ENCODE measurements around the gene SLA2.
A peak's percentile ranks its signal among the peaks of the same experiment; 100 is the strongest.

The SLA2 gene

DNA sequence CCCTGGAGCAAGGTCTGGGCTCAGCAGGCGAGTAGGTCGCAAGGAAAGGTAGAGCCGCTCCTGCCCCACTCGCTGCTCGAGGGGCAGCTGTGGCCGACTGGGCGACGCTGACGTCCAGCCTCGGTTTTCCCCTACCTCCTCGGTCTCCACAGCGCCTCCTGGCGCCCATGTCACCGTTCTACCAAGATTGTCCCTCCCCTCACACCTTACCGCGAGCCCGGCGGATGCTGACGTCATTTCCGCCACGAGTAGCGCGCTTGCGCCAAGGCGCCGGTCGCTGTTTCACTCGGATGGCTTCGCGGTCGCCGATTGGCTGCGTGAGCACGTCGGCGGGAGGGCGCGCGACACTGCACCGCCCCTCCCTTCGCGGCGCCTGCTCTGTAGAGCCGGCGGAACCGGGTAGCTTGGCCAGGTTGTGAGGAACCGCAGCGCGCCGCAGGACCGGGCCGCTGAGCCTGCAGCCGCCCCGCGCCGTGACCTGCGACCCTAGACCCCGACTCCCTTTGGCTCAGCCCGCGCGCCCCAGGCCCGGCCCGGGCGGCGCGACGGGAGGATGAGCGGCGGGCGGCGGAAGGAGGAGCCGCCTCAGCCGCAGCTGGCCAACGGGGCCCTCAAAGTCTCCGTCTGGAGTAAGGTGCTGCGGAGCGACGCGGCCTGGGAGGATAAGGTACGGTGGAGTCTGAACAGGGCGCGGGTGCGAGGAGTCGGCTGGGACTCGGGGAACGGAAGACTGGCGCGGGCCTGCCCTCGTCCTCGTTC, 40.4 kb downstream of the SLA2 start, which contains the start of gene RAB5IF:
Gene RAB5IF, plus strand, starts transcription at position 381 of the 759 bp plus-strand sequence. Its CDS starts 173 bp downstream, at position 554.
- no peaks in the 10 kb centered on the region for H3K27me3 ChIP-seq (ENCODE audit: control insufficient read depth, insufficient read depth, low read length)
- H3K4me1 ChIP-seq (ENCODE audit: control insufficient read depth, insufficient read depth, low read length) = peaks cover 4% of the 10 kb centered on the region
- peak within 1 kb of the TSS; percentile 90 for H3K4me3 ChIP-seq (ENCODE audit: low read depth, low read length)
- peak within 1 kb of the TSS; percentile 72 for H3K9ac ChIP-seq (ENCODE audit: low read depth, low read length)
- peaks cover 24% of the 10 kb centered on the region for H3K36me3 ChIP-seq (ENCODE audit: control insufficient read depth, insufficient read depth, low read length)
- no peaks in the 10 kb centered on the region for H3K9me3 ChIP-seq (ENCODE audit: control insufficient read depth, insufficient read depth, low read length)

GRCh38 chr20:36604952-36605398, 41.0 kb downstream of the SLA2 start:
- H3K36me3 ChIP-seq (ENCODE audit: control insufficient read depth, insufficient read depth, low read length) = peaks cover 20% of the 10 kb centered on the region
- peak overlapping the region; percentile 72 for H3K9ac ChIP-seq (ENCODE audit: low read depth, low read length)
- no peaks in the 10 kb centered on the region for H3K27me3 ChIP-seq (ENCODE audit: control insufficient read depth, insufficient read depth, low read length)
- peaks cover 4% of the 10 kb centered on the region for H3K4me1 ChIP-seq (ENCODE audit: control insufficient read depth, insufficient read depth, low read length)
- no peaks in the 10 kb centered on the region for H3K9me3 ChIP-seq (ENCODE audit: control insufficient read depth, insufficient read depth, low read length)
- H3K4me3 ChIP-seq (ENCODE audit: low read depth, low read length) = peak overlapping the region; percentile 35

DNA sequence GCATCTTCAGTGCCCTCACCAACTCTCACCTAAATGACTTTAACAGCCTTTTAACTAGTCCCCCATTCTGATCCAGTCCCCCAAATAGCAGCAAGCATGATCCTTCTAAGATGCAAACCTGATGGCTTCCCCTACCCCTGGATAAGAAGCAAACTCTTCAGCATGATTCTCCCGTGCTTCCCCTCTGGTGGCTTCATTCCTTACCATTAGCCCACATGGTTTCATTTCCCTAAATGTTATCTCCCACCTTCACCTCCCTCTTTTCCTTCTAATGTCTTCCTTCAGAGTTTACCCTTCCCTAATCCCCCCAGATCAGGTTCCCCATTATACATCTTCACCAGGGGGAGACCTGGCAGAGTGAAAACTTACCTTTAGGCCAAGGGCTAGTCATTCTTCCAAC, 44.5 kb downstream of the SLA2 start:
- Histone ChIP-seq H3K36me3 (ENCODE audit: control insufficient read depth, insufficient read depth, low read length) (no peaks in the 10 kb centered on the region), H3K4me3 (ENCODE audit: low read depth, low read length) (no peak overlapping the region), H3K4me1 (ENCODE audit: control insufficient read depth, insufficient read depth, low read length) (peaks cover 6% of the 10 kb centered on the region), H3K27me3 (ENCODE audit: control insufficient read depth, insufficient read depth, low read length) (no peaks in the 10 kb centered on the region), H3K9me3 (ENCODE audit: control insufficient read depth, insufficient read depth, low read length) (no peaks in the 10 kb centered on the region), H3K9ac (ENCODE audit: low read depth, low read length) (no peak overlapping the region)

- H3K4me3 ChIP-seq (ENCODE audit: low read depth, low read length) = no peak overlapping the region
- no peaks in the 10 kb centered on the region for H3K9me3 ChIP-seq (ENCODE audit: control insufficient read depth, insufficient read depth, low read length)
- no peaks in the 10 kb centered on the region for H3K27me3 ChIP-seq (ENCODE audit: control insufficient read depth, insufficient read depth, low read length)
- no peak overlapping the region for H3K9ac ChIP-seq (ENCODE audit: low read depth, low read length)
- peaks cover 4% of the 10 kb centered on the region for H3K4me1 ChIP-seq (ENCODE audit: control insufficient read depth, insufficient read depth, low read length)
- no peaks in the 10 kb centered on the region for H3K36me3 ChIP-seq (ENCODE audit: control insufficient read depth, insufficient read depth, low read length)
These were observed 46.1 kb downstream of the SLA2 start for GRCh38 chr20:36599912-36600345.

DNA sequence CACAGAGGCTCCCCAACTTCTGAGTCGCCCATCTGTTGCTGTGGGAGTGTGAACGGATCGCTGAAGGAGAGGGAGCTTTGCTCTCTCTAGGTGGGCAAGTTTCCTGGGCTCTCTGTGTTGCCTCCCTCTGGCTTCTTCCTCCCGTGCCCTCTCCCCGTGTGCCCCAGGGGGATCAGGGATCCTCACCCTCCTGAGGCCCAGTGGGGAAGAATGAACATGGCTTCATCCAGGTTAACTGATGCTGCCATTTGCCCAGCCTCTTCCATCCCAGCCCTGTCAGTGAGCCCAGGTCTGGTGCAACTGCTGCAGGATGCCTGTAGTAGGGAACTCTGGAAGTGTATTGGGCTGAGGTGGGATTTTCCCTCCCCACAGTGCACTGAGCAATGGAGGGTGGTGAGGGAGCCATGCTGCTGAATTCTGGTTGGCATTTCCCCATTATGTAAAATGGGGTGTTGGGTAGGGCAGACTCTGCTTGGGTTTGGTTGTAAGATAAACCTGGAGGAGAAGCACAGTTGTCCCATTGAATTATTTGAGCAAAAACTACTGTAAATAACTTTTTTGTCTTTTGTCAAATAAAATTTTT, 52.6 kb downstream of the SLA2 start:
- no peak overlapping the region for H3K9ac ChIP-seq (ENCODE audit: low read depth, low read length)
- no peaks in the 10 kb centered on the region for H3K9me3 ChIP-seq (ENCODE audit: control insufficient read depth, insufficient read depth, low read length)
- H3K27me3 ChIP-seq (ENCODE audit: control insufficient read depth, insufficient read depth, low read length) = no peaks in the 10 kb centered on the region
- no peak overlapping the region for H3K4me3 ChIP-seq (ENCODE audit: low read depth, low read length)
- H3K36me3 ChIP-seq (ENCODE audit: control insufficient read depth, insufficient read depth, low read length) = peaks cover 7% of the 10 kb centered on the region
- peaks cover 9% of the 10 kb centered on the region for H3K4me1 ChIP-seq (ENCODE audit: control insufficient read depth, insufficient read depth, low read length)

GRCh38 chr20:36591854-36592641, 53.9 kb downstream of the SLA2 start:
- no peak overlapping the region for H3K9ac ChIP-seq (ENCODE audit: low read depth, low read length)
- no peaks in the 10 kb centered on the region for H3K27me3 ChIP-seq (ENCODE audit: control insufficient read depth, insufficient read depth, low read length)
- no peaks in the 10 kb centered on the region for H3K9me3 ChIP-seq (ENCODE audit: control insufficient read depth, insufficient read depth, low read length)
- no peak overlapping the region for H3K4me3 ChIP-seq (ENCODE audit: low read depth, low read length)
- peaks cover 7% of the 10 kb centered on the region for H3K36me3 ChIP-seq (ENCODE audit: control insufficient read depth, insufficient read depth, low read length)
- peaks cover 12% of the 10 kb centered on the region for H3K4me1 ChIP-seq (ENCODE audit: control insufficient read depth, insufficient read depth, low read length)

DNA sequence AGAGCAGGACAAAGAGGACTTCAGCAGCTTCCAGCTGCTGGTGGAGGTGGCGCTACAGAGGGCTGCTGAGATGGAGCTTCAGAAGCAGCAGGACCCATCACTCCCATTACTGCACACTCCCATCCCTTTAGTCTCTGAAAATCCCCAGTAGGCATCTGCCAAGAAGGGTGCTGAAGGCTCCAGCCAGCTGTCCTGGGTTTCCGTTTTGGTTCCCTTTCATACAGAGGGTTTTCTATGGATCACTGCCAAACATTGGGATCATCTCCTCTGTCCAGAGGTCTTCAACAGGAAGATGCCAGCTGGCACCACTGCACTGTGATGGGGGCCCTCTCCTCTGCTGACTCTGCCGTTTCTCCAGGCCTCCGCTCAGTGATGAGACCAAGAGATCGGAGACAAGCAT, 54.7 kb downstream of the SLA2 start:
- no peaks in the 10 kb centered on the region for H3K27me3 ChIP-seq (ENCODE audit: control insufficient read depth, insufficient read depth, low read length)
- no peaks in the 10 kb centered on the region for H3K9me3 ChIP-seq (ENCODE audit: control insufficient read depth, insufficient read depth, low read length)
- no peak overlapping the region for H3K9ac ChIP-seq (ENCODE audit: low read depth, low read length)
- no peak overlapping the region for H3K4me3 ChIP-seq (ENCODE audit: low read depth, low read length)
- H3K4me1 ChIP-seq (ENCODE audit: control insufficient read depth, insufficient read depth, low read length) = peaks cover 18% of the 10 kb centered on the region
- H3K36me3 ChIP-seq (ENCODE audit: control insufficient read depth, insufficient read depth, low read length) = peaks cover 7% of the 10 kb centered on the region

DNA sequence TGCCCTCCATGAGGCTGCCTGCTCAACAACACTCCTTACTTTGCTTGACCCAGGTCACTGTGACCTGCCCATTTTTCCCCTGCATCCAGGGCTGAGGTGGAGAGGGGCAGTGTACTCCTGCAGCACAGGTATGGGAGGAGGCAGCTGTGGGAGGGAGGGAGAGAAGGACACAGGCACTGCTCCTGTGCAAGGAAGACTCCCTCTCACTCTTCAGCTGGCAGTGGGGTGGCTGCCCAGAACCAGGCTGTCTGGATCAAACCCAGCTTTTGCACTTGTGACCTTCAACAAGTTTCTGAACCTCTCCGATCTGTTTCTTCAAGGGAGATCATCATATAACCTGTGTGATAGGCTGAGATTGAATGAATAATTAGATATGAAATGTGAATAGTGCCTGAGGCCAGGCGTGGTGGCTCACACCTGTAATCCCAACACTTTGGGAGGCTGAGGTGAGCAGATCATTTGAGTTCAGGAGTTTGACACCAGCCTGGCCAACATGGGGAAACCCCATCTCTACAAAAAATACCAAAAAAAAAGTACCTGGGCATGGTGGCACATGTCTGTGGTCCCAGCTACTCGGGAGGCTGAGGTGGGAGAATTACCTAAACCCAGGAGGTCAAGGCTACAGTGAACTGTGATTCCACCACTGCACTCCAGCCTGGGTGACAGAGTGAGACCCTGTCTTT, 58.5 kb downstream of the SLA2 start:
- Histone ChIP-seq H3K9me3 (ENCODE audit: control insufficient read depth, insufficient read depth, low read length) (no peaks in the 10 kb centered on the region), H3K27me3 (ENCODE audit: control insufficient read depth, insufficient read depth, low read length) (no peaks in the 10 kb centered on the region), H3K4me1 (ENCODE audit: control insufficient read depth, insufficient read depth, low read length) (peaks cover 30% of the 10 kb centered on the region), H3K4me3 (ENCODE audit: low read depth, low read length) (no peak overlapping the region), H3K36me3 (ENCODE audit: control insufficient read depth, insufficient read depth, low read length) (peaks cover 3% of the 10 kb centered on the region), H3K9ac (ENCODE audit: low read depth, low read length) (no peak overlapping the region)

GRCh38 chr20:36585410-36586125, 60.4 kb downstream of the SLA2 start:
- H3K4me3 ChIP-seq (ENCODE audit: low read depth, low read length) = peak overlapping the region; percentile 30
- peaks cover 13% of the 10 kb centered on the region for H3K36me3 ChIP-seq (ENCODE audit: control insufficient read depth, insufficient read depth, low read length)
- H3K9ac ChIP-seq (ENCODE audit: low read depth, low read length) = no peak overlapping the region

GRCh38 chr20:36584018-36584481, 61.9 kb downstream of the SLA2 start:
- Histone ChIP-seq H3K4me1 (ENCODE audit: control insufficient read depth, insufficient read depth, low read length) (peaks cover 24% of the 10 kb centered on the region), H3K36me3 (ENCODE audit: control insufficient read depth, insufficient read depth, low read length) (peaks cover 25% of the 10 kb centered on the region), H3K9ac (ENCODE audit: low read depth, low read length) (peak overlapping the region; percentile 39), H3K27me3 (ENCODE audit: control insufficient read depth, insufficient read depth, low read length) (no peaks in the 10 kb centered on the region), H3K4me3 (ENCODE audit: low read depth, low read length) (no peak overlapping the region), H3K9me3 (ENCODE audit: control insufficient read depth, insufficient read depth, low read length) (no peaks in the 10 kb centered on the region)

More at GRCh38 chr20:36585410-36586125, 60.4 kb downstream of the SLA2 start:
- H3K9me3 ChIP-seq (ENCODE audit: control insufficient read depth, insufficient read depth, low read length) = no peaks in the 10 kb centered on the region
- H3K4me1 ChIP-seq (ENCODE audit: control insufficient read depth, insufficient read depth, low read length) = peaks cover 24% of the 10 kb centered on the region
- H3K27me3 ChIP-seq (ENCODE audit: control insufficient read depth, insufficient read depth, low read length) = no peaks in the 10 kb centered on the region

GRCh38 chr20:36582821-36583220, 63.2 kb downstream of the SLA2 start:
- Histone ChIP-seq H3K9me3 (ENCODE audit: control insufficient read depth, insufficient read depth, low read length) (no peaks in the 10 kb centered on the region), H3K36me3 (ENCODE audit: control insufficient read depth, insufficient read depth, low read length) (peaks cover 32% of the 10 kb centered on the region), H3K4me1 (ENCODE audit: control insufficient read depth, insufficient read depth, low read length) (peaks cover 24% of the 10 kb centered on the region), H3K4me3 (ENCODE audit: low read depth, low read length) (no peak overlapping the region), H3K9ac (ENCODE audit: low read depth, low read length) (no peak overlapping the region), H3K27me3 (ENCODE audit: control insufficient read depth, insufficient read depth, low read length) (no peaks in the 10 kb centered on the region)
